HepG2 (cell line): ENCODE results near the gene NOL4L. TPM values are rescaled to one million over a fixed set of nuclear protein-coding genes. Genes with fewer than 3 reads are reported as not detected.

Experiments
- ATAC-seq: fragments of 200-7000 bp; cut with Tn5 transposase; 3 replicates; pipeline ENCODE4 v1.9.1; 2020; ENCODE audit warnings: mild to moderate bottlenecking, moderate library complexity
- BruUV-seq: library from RNA; stranded (reverse); fragments of 400-500 nt; replicated peaks from 2 replicates; lab custom pipeline; 2021; lab: Mats Ljungman, UMichigan
- CTCF ChIA-PET: fragments of 300-600 bp; formaldehyde crosslinking; extraction: SDS; loops from one replicate; lab custom pipeline; 2021; ENCODE audit warnings: low total read pairs, inconsistent platforms, low intra/inter-chr PET ratio; lab: Yijun Ruan, JAX
- POLR2A ChIA-PET: fragments of 350-600 bp; sonication (Branson Sonifier 250); formaldehyde crosslinking; loops from one replicate; lab custom pipeline; 2020; ENCODE audit warnings: antibody characterized with exemption, inconsistent platforms; lab: Yijun Ruan, JAX
- DNase-seq: peaks from one replicate; pipeline ENCODE4 v3.0.0-alpha.2; 2015; ENCODE audit warnings: low spot score
- FAIRE-seq: peaks from 3 replicates; lab custom pipeline; 2011; peaks lifted over from hg19 to GRCh38; lab: Jason Lieb, UNC
- H2AFZ ChIP-seq: one replicate; pipeline ENCODE4 v1.6.1; 2011; ENCODE audit warnings: low read length, inconsistent platforms
- H3K27ac ChIP-seq: fragments of 300-600 bp; 3 replicates; pipeline ENCODE4 v1.8.0; 2011; ENCODE audit warnings: mixed run types, mild to moderate bottlenecking, mixed read lengths, low read length, inconsistent platforms; ENCODE audit not compliant: insufficient read depth; ENCODE audit errors: extremely low read length
- H3K27me3 ChIP-seq, 2 experiments: fragments of 200-600 bp in 1 of 2; 2 replicates in 1 of 2; 3 replicates in 1 of 2; pipeline versions ENCODE4 v1.6.0 to v1.8.0; 2011; ENCODE audit warnings: low read length in 2 of 2, mild to moderate bottlenecking in 2 of 2, moderate library complexity in 2 of 2, inconsistent platforms in 1 of 2; ENCODE audit not compliant: insufficient read depth in 2 of 2, control insufficient read depth in 1 of 2
- H3K36me3 ChIP-seq, 2 experiments: fragments of 200-600 bp in 1 of 2; replicated peaks in 1 of 2; 2 replicates in 1 of 2; 3 replicates in 1 of 2; pipeline versions ENCODE4 v1.5.1 to v1.8.0; 2011; ENCODE audit warnings: low read length in 2 of 2, inconsistent platforms in 1 of 2; ENCODE audit not compliant: insufficient read depth in 2 of 2, control insufficient read depth in 1 of 2
- H3K4me1 ChIP-seq: 2 replicates; pipeline ENCODE4 v1.5.1; 2012; ENCODE audit warnings: low read length, inconsistent platforms; ENCODE audit not compliant: insufficient read depth
- H3K4me2 ChIP-seq: 2 replicates; pipeline ENCODE4 v1.6.0; 2011; ENCODE audit warnings: low read depth, low read length, inconsistent platforms
- H3K4me3 ChIP-seq, 3 experiments: fragments of 200-600 bp in 1 of 3; sonication (generic), shearing (Covaris generic) in 1 of 3; replicated peaks in 1 of 3; 2 replicates each; pipeline ENCODE4 v1.5.1; 2011 to 2016; ENCODE audit warnings: low read length in 3 of 3, inconsistent platforms in 2 of 3, low read depth in 2 of 3, mild to moderate bottlenecking in 2 of 3, control low read depth in 1 of 3, mixed read lengths in 1 of 3; ENCODE audit not compliant: insufficient read depth in 1 of 3
- H3K79me2 ChIP-seq: one replicate; pipeline ENCODE4 v1.6.1; 2011; ENCODE audit warnings: low read length, inconsistent platforms; ENCODE audit not compliant: insufficient read depth
- H3K9ac ChIP-seq: 2 replicates; pipeline ENCODE4 v1.6.0; 2011; ENCODE audit warnings: mild to moderate bottlenecking, low read depth, low read length, inconsistent platforms; ENCODE audit not compliant: insufficient read depth
- H3K9me3 ChIP-seq: 2 replicates; pipeline ENCODE4 v1.5.1; 2012; ENCODE audit warnings: mild to moderate bottlenecking, low read length
- H4K20me1 ChIP-seq: 2 replicates; pipeline ENCODE4 v1.6.0; 2011; ENCODE audit warnings: inconsistent platforms, mild to moderate bottlenecking, low read length, moderate library complexity; ENCODE audit not compliant: insufficient read depth
- ARNT ChIP-seq: fragments of 450-650 bp; IDR thresholded peaks from 2 replicates; pipeline ENCODE4 v1.6.1; 2017
- BRCA1 ChIP-seq: sonication (generic); formaldehyde crosslinking; IDR thresholded peaks from 2 replicates; pipeline ENCODE4 v1.4.0; 2020; ENCODE audit warnings: missing genetic modification reagents
- EEA1 ChIP-seq: sonication (generic); formaldehyde crosslinking; IDR thresholded peaks from 2 replicates; pipeline ENCODE4 v1.5.1; 2020; ENCODE audit warnings: mild to moderate bottlenecking, missing genetic modification reagents, borderline replicate concordance
- EHMT2 ChIP-seq: fragments of 200-600 bp; sonication (generic); IDR thresholded peaks from 2 replicates; pipeline ENCODE4 v1.7.0; 2017; ENCODE audit warnings: antibody characterized with exemption, low read depth, low read length, borderline replicate concordance
- GABPA ChIP-seq, 2 experiments: IDR thresholded peaks; 2 replicates each; pipeline ENCODE4 v1.6.1; 2011 to 2016; ENCODE audit warnings: low read depth in 2 of 2, low read length in 1 of 2, missing biosample characterization in 1 of 2, missing genetic modification characterization in 1 of 2
- GLI4 ChIP-seq: sonication (generic); formaldehyde crosslinking; IDR thresholded peaks from 2 replicates; pipeline ENCODE4 v1.5.1; 2020; ENCODE audit warnings: missing genetic modification reagents, mild to moderate bottlenecking, moderate library complexity, borderline replicate concordance
- HOXA5 ChIP-seq: sonication (generic); formaldehyde crosslinking; IDR thresholded peaks from 2 replicates; pipeline ENCODE4 v1.4.0; 2020; ENCODE audit warnings: missing genetic modification reagents
- ISL2 ChIP-seq: sonication (generic); formaldehyde crosslinking; IDR thresholded peaks from 2 replicates; pipeline ENCODE4 v1.5.0; 2020; ENCODE audit warnings: missing genetic modification reagents
- MIXL1 ChIP-seq: IDR thresholded peaks from 2 replicates; pipeline ENCODE4 v1.6.1; 2016
- MLLT10 ChIP-seq: sonication (generic); formaldehyde crosslinking; IDR thresholded peaks from 2 replicates; pipeline ENCODE4 v1.4.0; 2020; ENCODE audit warnings: missing genetic modification reagents
- NKX3-1 ChIP-seq: sonication (generic); formaldehyde crosslinking; IDR thresholded peaks from 2 replicates; pipeline ENCODE4 v1.5.0; 2020; ENCODE audit warnings: missing genetic modification reagents
- TGIF2 ChIP-seq: IDR thresholded peaks from 2 replicates; pipeline ENCODE4 v1.6.1; 2016; ENCODE audit warnings: control low read depth, missing compliant biosample characterization
- ZFAT ChIP-seq: sonication (generic); formaldehyde crosslinking; conservative IDR thresholded peaks from 2 replicates; pipeline ENCODE4 v1.8.1; 2023; ENCODE audit warnings: missing genetic modification reagents, inconsistent platforms
- ZFP36L2 ChIP-seq: sonication (generic); formaldehyde crosslinking; IDR thresholded peaks from 2 replicates; pipeline ENCODE4 v1.4.0; 2020; ENCODE audit warnings: missing genetic modification reagents
- ZNF234 ChIP-seq: sonication (generic); formaldehyde crosslinking; conservative IDR thresholded peaks from 2 replicates; pipeline ENCODE4 v1.5.1; 2020; ENCODE audit warnings: mild to moderate bottlenecking, missing genetic modification reagents
- ZSCAN9 ChIP-seq: IDR thresholded peaks from 2 replicates; pipeline ENCODE4 v1.6.1; 2016; ENCODE audit warnings: borderline replicate concordance
- WGBS: methylation state at CpG from one replicate; pipeline ENCODE4 v1.1.6; 2017; ENCODE audit warnings: low lambda C conversion rate; 5-methylcytosine and 5-hydroxymethylcytosine counted together
- in situ Hi-C: cut with HindIII; loops from 2 replicates; pipeline ENCODE4 v1.10.0; 2017; ENCODE audit warnings: low pct_unique_long_range_greater_than_20kb; ENCODE audit not compliant: extremely low pct_ligation_motif_present
- intact Hi-C: fragments of 100-400 bp; cut with micrococcal nuclease; formaldehyde crosslinking; loops from one replicate; pipeline ENCODE4 v1.10.0; 2022; ENCODE audit not compliant: unreplicated experiment
- polyA plus RNA-seq, 8 experiments: library from polyadenylated mRNA; depleted of rRNA in 3 of 8; stranded (reverse) in 7 of 8; unstranded in 1 of 8; fragments of >200 nt; fragmentation: Illumina TruSeq in 4 of 8; extraction: Trizol in 4 of 8; gene quantifications; 2 replicates each; pipeline versions ENCODE4 v1.2.1 to v1.2.3, GENCODE V29; 2011 to 2016; ENCODE audit warnings: low read depth in 4 of 8, missing spikeins in 1 of 8, mixed read lengths in 1 of 8; ENCODE audit not compliant: insufficient read depth in 1 of 8
- total RNA-seq, 5 experiments: library from RNA; depleted of rRNA; stranded (reverse); fragments of >200 nt; fragmentation: Illumina TruSeq; extraction: Trizol; gene quantifications; 2 replicates each; pipeline ENCODE4 v1.2.3, GENCODE V29; 2016; ENCODE audit warnings: low read depth in 1 of 5
- TF ChIP-seq, protein P1 (sequence below): sonication (generic); formaldehyde crosslinking; IDR thresholded peaks from 2 replicates; pipeline ENCODE4 v1.4.0; 2020; ENCODE audit warnings: mild to moderate bottlenecking, missing genetic modification reagents
- TF ChIP-seq, protein P2 (sequence below): sonication (generic); formaldehyde crosslinking; IDR thresholded peaks from 2 replicates; pipeline ENCODE4 v1.4.0; 2020; ENCODE audit warnings: missing genetic modification reagents, borderline replicate concordance

The NOL4L gene
- total and polyA plus RNA-seq, 2 of the 13 experiments (the other 11 are each of a cell fraction or from before 2014, with no cell fraction given), result 16.6 to 35.4 TPM

DNA sequence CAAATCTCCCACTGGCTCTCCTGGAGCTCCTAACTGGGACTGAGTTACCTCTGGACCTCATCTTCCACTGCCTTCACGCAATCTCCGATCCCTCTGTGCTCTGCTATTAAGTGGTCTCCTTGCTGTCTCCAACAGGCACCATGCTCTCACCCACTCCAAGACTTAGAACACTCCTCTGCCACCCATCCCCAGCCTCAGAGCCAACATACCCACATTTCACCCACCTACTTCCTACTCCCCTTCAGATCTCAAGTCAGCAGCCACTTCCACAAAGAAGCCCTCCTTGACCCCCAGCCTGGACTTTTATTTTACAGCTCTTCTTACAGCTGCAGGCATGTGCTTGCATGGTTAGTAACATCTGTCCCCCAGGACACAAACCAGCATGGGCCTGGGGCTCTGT, 29.6 kb upstream of the NOL4L start:
- in situ Hi-C loops, result no loop called here
- BruUV-seq, result no TSS peak
- intact Hi-C loops, result no loop called here
- H3K27me3 ChIP-seq, result peaks cover 10 to 51% of the 10 kb centered on the region in 2 experiments; a peak in 4 of 5 replicates
- H3K9me3 ChIP-seq, result no peaks in the 10 kb centered on the region
- H3K36me3 ChIP-seq, result no peaks in the 10 kb centered on the region
- no peaks in the 10 kb centered on the region for H4K20me1 ChIP-seq
- ATAC-seq, result no peak
- no peak overlapping the region for H3K4me3 ChIP-seq
- DNase-seq, result no peak
- TF ChIP-seq EHMT2 (no peak), MLLT10 (CRISPR knock-in tag) (no peak), TGIF2 (CRISPR knock-in tag) (no peak), NKX3-1 (no peak), ARNT (no peak), ZSCAN9 (CRISPR knock-in tag) (no peak), GABPA (IDR thresholded peaks at IDR 0.05; ENCODE audit: low read depth, low read length) (no peak), GABPA (CRISPR knock-in tag; IDR thresholded peaks at IDR 0.05; ENCODE audit: low read depth) (no peak), BRCA1 (no peak), ZFP36L2 (no peak), ISL2 (CRISPR knock-in tag) (no peak), MIXL1 (CRISPR knock-in tag) (no peak), EEA1 (CRISPR knock-in tag) (no peak), ZNF234 (CRISPR knock-in tag) (no peak), GLI4 (CRISPR knock-in tag) (no peak), HOXA5 (CRISPR knock-in tag) (no peak), ZFAT (no peak)
- TF ChIP-seq, protein P1, sequence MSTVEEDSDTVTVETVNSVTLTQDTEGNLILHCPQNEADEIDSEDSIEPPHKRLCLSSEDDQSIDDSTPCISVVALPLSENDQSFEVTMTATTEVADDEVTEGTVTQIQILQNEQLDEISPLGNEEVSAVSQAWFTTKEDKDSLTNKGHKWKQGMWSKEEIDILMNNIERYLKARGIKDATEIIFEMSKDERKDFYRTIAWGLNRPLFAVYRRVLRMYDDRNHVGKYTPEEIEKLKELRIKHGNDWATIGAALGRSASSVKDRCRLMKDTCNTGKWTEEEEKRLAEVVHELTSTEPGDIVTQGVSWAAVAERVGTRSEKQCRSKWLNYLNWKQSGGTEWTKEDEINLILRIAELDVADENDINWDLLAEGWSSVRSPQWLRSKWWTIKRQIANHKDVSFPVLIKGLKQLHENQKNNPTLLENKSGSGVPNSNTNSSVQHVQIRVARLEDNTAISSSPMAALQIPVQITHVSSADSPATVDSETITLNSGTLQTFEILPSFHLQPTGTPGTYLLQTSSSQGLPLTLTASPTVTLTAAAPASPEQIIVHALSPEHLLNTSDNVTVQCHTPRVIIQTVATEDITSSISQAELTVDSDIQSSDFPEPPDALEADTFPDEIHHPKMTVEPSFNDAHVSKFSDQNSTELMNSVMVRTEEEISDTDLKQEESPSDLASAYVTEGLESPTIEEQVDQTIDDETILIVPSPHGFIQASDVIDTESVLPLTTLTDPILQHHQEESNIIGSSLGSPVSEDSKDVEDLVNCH (CRISPR knock-in tag), result no peak
- TF ChIP-seq, protein P2, sequence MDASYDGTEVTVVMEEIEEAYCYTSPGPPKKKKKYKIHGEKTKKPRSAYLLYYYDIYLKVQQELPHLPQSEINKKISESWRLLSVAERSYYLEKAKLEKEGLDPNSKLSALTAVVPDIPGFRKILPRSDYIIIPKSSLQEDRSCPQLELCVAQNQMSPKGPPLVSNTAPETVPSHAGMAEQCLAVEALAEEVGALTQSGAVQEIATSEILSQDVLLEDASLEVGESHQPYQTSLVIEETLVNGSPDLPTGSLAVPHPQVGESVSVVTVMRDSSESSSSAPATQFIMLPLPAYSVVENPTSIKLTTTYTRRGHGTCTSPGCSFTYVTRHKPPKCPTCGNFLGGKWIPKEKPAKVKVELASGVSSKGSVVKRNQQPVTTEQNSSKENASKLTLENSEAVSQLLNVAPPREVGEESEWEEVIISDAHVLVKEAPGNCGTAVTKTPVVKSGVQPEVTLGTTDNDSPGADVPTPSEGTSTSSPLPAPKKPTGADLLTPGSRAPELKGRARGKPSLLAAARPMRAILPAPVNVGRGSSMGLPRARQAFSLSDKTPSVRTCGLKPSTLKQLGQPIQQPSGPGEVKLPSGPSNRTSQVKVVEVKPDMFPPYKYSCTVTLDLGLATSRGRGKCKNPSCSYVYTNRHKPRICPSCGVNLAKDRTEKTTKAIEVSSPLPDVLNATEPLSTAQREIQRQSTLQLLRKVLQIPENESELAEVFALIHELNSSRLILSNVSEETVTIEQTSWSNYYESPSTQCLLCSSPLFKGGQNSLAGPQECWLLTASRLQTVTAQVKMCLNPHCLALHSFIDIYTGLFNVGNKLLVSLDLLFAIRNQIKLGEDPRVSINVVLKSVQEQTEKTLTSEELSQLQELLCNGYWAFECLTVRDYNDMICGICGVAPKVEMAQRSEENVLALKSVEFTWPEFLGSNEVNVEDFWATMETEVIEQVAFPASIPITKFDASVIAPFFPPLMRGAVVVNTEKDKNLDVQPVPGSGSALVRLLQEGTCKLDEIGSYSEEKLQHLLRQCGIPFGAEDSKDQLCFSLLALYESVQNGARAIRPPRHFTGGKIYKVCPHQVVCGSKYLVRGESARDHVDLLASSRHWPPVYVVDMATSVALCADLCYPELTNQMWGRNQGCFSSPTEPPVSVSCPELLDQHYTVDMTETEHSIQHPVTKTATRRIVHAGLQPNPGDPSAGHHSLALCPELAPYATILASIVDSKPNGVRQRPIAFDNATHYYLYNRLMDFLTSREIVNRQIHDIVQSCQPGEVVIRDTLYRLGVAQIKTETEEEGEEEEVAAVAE (CRISPR knock-in tag), result no peak
- no peak overlapping the region for H3K9ac ChIP-seq
- H3K27ac ChIP-seq, result no peak overlapping the region
- ChIA-PET POLR2A (interaction anchor here (1.5 kb wide), 1 partner anchor 92 kb away, joined by 4 read pairs; no protein-coding TSS in a partner anchor), CTCF (no interaction called here)
- WGBS, result 65% methylated on average over 2 of the region's 2 CpGs
- FAIRE-seq, result no peak
- no peak overlapping the region for H2AFZ ChIP-seq
- H3K4me1 ChIP-seq, result peaks cover 20% of the 10 kb centered on the region
- H3K79me2 ChIP-seq, result no peaks in the 10 kb centered on the region
- no peak overlapping the region for H3K4me2 ChIP-seq
